VCaP (cell line): Measurements from ENCODE around the gene RASIP1.
A peak's percentile ranks its signal among the peaks of the same experiment; 100 is the strongest.
"Not testable (repeated sequence)": the region's sequence is repeated elsewhere in the genome, so short reads cannot be mapped to it uniquely, and the experiment has no call there.

ENCODE experiments used
- H3K27ac ChIP-seq: fragments of 450-650 bp; 2 replicates; pipeline ENCODE4 v1.5.1; 2017
- TF ChIP-seq, protein P1 (sequence below): fragments of 450-650 bp; conservative IDR thresholded peaks from 2 replicates; pipeline ENCODE4 v1.5.1; 2017; ENCODE audit warnings: mild to moderate bottlenecking, moderate library complexity

Gene RASIP1

DNA sequence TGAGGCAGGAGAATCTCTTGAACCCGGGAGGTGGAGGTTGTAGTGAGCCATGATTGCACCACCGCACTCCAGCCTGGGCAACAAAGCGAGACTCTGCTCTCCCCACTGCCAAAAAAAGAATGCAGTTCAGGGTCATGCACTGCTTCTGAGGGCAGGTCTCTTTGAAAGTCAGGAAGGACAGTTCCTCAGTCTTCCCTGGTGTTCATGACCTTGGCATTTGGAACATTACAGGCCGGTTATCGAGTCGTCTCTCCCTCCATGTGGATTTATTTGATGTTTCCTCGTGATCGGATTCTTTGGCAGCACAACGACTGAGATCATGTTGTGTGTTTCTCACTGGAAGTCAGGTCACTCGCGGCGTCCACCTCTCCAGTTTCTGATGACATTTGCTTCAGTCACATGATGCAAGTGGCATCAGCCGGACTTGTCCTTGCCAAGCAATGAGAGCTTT is 32.1 kb upstream of the RASIP1 start:
- peak overlapping the region; percentile 70 for H3K27ac ChIP-seq
- TF ChIP-seq, protein P1, sequence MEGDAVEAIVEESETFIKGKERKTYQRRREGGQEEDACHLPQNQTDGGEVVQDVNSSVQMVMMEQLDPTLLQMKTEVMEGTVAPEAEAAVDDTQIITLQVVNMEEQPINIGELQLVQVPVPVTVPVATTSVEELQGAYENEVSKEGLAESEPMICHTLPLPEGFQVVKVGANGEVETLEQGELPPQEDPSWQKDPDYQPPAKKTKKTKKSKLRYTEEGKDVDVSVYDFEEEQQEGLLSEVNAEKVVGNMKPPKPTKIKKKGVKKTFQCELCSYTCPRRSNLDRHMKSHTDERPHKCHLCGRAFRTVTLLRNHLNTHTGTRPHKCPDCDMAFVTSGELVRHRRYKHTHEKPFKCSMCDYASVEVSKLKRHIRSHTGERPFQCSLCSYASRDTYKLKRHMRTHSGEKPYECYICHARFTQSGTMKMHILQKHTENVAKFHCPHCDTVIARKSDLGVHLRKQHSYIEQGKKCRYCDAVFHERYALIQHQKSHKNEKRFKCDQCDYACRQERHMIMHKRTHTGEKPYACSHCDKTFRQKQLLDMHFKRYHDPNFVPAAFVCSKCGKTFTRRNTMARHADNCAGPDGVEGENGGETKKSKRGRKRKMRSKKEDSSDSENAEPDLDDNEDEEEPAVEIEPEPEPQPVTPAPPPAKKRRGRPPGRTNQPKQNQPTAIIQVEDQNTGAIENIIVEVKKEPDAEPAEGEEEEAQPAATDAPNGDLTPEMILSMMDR: no peak

DNA sequence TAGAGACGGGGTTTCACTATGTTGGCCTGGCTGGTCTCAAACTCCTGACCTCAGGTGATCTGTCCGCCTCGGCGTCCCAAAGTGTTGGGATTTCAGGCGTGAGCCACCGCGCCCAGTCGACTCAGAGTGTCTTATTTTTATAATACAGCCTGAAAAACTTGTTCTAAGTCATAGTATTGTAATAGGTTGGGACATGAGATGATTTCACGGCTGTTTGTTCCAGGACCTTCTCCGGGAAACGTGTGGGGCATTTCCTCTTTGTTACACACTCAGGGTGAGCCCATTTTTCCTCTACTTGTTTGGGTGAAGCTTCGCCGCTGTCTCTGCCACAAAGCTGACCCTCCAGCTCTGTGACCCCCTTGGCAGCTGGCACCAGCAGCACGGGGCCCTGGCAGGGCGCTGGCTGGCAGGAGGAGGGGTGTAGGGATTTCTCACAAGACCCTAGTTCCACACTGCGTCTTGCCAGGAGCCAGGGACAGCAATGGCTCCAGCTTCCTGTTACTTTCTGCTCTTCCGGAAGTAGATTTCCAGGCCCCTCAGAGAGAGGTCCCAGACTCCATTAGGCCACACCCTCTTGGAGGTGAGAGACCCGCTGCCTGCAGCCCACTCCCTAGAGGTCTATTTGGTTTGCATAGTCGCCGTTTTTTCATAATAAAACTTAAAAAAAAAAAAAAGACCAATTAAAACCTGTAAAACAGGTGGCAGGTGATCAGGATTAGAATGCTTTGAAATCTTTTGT is 30.5 kb upstream of the RASIP1 start:
- TF ChIP-seq, protein P1: no peak
- H3K27ac ChIP-seq: no peak overlapping the region

DNA sequence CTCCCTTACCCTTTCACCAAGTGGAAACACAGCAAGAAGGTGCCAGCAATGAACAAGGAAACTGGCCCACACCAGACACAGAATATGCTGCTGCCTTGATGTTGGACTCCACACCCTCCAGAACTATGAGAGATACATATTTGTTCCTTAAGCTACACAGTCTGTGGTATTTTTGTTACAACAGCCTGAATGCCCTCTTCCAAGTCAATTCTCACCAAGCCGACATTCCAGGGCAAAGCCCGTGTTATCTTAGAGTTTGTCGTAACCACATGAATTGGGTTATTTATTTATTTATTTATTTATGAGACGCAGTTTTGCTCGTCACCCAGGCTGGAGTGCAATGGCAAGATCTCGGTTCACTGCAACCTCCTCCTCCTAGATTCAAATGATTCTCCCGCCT is 29.9 kb upstream of the RASIP1 start:
- TF ChIP-seq, protein P1: no peak

DNA sequence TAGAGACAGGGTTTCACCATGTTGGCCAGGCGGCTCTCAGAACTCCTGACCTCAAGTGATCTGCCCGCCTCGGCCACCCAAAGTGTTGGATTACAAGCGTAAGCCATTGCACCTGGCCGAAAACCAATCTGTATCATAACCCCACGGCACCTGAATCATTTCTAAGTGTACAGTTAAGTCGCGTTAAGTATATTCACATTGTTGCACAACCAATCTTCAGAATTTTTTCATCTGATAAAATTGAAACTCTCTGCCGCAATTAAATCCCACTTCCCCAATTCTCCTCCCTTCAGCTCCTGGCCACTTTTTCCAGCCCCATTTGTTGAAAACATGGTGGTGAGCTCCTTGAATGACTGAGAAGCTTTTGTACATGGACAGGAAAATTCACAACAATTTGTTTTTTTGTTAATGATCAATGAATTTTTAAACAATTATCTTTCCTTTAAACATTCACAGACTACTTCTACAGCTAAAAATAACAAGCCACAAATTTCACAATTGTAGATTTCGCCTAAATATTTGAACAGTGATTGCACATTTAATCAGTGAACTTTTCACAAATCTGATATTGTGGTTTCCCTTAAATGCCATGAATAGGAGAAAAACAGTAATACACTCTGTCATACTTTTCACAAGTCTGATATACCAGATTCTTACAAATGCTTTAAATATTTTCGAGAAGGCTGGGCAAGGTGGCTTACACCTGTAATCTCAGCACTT is 28.7 kb upstream of the RASIP1 start:
- TF ChIP-seq, protein P1: no peak
- H3K27ac ChIP-seq: no peak overlapping the region

More for the DNA sequence above, 29.9 kb upstream of the RASIP1 start:
- no peak overlapping the region for H3K27ac ChIP-seq

DNA sequence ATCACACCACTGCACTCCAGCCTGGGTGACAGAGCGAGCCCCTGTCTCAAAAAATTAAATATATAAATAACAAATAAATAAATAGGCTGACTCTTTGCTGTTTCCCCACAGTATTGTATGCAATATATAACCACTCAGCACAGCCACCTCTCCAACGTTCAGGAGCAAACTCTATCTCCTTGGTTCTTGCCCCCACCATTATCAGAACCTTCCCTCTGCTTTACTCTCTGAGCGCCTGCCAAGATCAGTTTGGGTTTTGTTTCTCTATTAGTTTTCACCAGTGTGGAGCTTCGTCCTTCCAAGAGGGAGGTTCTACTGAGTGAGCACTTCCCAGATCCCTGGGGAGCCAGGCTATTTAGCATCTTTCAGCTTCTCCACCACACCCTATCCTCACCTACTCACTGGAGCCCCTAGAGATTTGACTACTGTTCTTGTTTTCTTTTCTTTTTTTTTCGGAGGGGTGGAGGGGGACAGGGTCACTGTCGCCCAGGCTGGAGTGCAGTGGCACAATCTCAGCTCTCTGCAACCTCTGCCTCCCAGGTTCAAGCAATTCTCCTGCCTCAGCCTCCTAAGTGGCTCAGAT is 27.9 kb upstream of the RASIP1 start:
- not testable (repeated sequence) for H3K27ac ChIP-seq

DNA sequence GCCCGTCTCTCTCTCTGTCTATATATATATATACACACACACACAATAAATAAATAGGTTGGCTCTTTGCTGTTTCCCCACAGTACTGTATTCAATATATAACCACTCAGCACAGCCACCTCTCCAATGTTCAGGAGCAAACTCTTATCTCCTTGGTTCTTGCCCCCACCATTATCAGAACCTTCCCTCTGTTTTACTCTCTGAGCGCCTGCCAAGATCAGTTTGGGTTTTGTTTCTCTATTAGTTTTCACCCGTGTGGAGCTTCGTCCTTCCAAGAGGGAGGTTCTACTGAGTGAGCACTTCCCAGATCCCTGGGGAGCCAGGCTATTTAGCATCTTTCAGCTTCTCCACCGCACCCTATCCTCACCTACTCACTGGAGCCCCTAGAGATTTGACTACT is 25.4 kb upstream of the RASIP1 start:
- H3K27ac ChIP-seq: not testable (repeated sequence)

DNA sequence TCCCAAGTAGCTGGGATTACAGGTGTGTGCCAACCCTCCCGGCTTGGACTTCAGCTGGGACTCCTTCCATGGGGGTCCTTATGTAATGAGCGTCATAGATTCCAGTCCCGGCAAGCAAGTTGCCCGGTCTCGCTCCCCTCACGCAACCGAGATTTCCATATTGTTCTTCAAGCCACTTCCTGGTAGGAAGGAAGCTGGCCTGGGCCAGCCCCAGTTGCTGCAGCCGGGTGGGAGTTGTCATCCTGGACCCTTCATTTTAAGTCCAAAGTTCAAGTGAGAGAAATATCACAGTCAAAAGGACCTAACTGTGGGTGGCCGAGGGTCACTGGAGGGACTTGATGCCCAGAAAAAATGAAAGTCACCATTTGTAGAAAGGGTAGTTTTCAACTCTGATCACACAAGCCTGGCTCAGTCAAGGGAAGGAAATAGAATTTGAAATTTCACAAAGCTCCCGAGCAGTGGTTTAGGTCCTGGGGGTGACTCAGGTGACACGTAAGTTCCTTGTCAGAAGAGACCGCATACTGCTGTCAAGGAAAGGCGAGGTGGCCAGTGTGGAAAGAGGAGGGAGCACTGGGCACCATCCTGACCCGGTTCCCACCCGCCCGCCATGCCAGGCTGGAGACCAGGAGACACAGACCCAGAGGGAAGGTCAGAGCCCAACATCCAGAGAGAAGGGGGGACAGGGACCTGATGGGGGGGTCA is 20.2 kb upstream of the RASIP1 start:
- TF ChIP-seq, protein P1: no peak
- no peak overlapping the region for H3K27ac ChIP-seq

DNA sequence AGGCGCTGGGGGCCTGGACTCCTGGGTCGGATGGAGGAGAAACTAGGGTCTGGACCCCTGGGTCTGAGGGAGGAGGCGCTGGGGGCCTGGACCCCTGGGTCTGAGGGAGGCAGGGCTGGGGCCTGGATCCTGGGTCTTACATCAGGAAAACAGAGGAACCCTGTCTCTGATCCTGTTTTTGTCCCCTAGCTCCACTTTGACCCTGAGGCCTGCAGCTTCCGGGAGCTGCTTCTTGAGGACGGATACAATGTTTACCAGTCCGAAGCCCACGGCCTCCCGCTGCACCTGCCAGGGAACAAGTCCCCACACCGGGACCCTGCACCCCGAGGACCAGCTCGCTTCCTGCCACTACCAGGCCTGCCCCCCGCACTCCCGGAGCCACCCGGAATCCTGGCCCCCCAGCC is 17.3 kb upstream of the RASIP1 start:
- TF ChIP-seq, protein P1: no peak
- H3K27ac ChIP-seq: no peak overlapping the region
